Measurements from ENCODE around the gene SVEP1. TPM values are rescaled to one million over a fixed set of nuclear protein-coding genes. Genes with fewer than 3 reads are reported as not detected.

Gene SVEP1
- total and polyA plus RNA-seq, 7 experiments from 2014 or later = 0.08 to 0.22 TPM; not detected in 5

GRCh38 chr9:110427497-110428104, 151.9 kb downstream of the SVEP1 start:
- DNase-seq = no peak

GRCh38 chr9:110426052-110426709, 153.4 kb downstream of the SVEP1 start:
- ATAC-seq = no peak
- no peaks in the 10 kb centered on the region for H3K9me3 Mint-ChIP-seq
- Histone ChIP-seq H3K9me3 (ENCODE audit: control insufficient read depth in 2 of 3, low read length in 3 of 3) (no peaks in the 10 kb centered on the region), H3K4me3 (ENCODE audit: low read length) (no peak overlapping the region), H3K36me3 (ENCODE audit: control insufficient read depth in 2 of 3, insufficient read depth in 3 of 3, low read length in 3 of 3) (no peaks in the 10 kb centered on the region), H3K27ac (ENCODE audit: low read depth, low read length) (no peak overlapping the region), H3K4me1 (ENCODE audit: control insufficient read depth in 2 of 2, insufficient read depth in 2 of 2, low read length in 2 of 2) (no peaks in the 10 kb centered on the region), H3K27me3 (ENCODE audit: control insufficient read depth in 2 of 2, insufficient read depth in 2 of 2, low read length in 2 of 2) (no peaks in the 10 kb centered on the region)
- CTCF ChIA-PET = no interaction called here
- POLR2A ChIA-PET = no interaction called here
- intact Hi-C loops (cut with micrococcal nuclease) = loop anchor here (2.0 to 5.0 kb wide), 3 partner anchors 196 to 873 kb away; no protein-coding TSS in a partner anchor
- H3K4me1 Mint-ChIP-seq = no peaks in the 10 kb centered on the region
- no peak overlapping the region for H3K4me3 Mint-ChIP-seq
- no peak for DNase-seq
- peaks cover 0 to 6% (median 0%) of the 10 kb centered on the region in 5 donors for H3K27me3 Mint-ChIP-seq
- no peaks in the 10 kb centered on the region for H3K36me3 Mint-ChIP-seq
- H3K27ac Mint-ChIP-seq = no peak overlapping the region

More at GRCh38 chr9:110427497-110428104, 151.9 kb downstream of the SVEP1 start:
- ChIA-PET POLR2A (no interaction called here), CTCF (no interaction called here)
- Histone ChIP-seq H3K9me3 (ENCODE audit: control insufficient read depth in 2 of 3, low read length in 3 of 3) (no peaks in the 10 kb centered on the region), H3K4me1 (ENCODE audit: control insufficient read depth in 2 of 2, insufficient read depth in 2 of 2, low read length in 2 of 2) (no peaks in the 10 kb centered on the region), H3K4me3 (ENCODE audit: low read length) (no peak overlapping the region), H3K36me3 (ENCODE audit: control insufficient read depth in 2 of 3, insufficient read depth in 3 of 3, low read length in 3 of 3) (no peaks in the 10 kb centered on the region), H3K27me3 (ENCODE audit: control insufficient read depth in 2 of 2, insufficient read depth in 2 of 2, low read length in 2 of 2) (no peaks in the 10 kb centered on the region), H3K27ac (ENCODE audit: low read depth, low read length) (no peak overlapping the region)
- Mint-ChIP-seq H3K36me3 (no peaks in the 10 kb centered on the region), H3K4me1 (no peaks in the 10 kb centered on the region), H3K4me3 (no peak overlapping the region), H3K27me3 (peaks cover 0 to 6% (median 0%) of the 10 kb centered on the region in 5 donors), H3K27ac (no peak overlapping the region), H3K9me3 (no peaks in the 10 kb centered on the region)
- no peak for ATAC-seq
- intact Hi-C loops (cut with micrococcal nuclease) = loop anchor here (2.0 to 5.0 kb wide), 3 partner anchors 195 to 871 kb away; no protein-coding TSS in a partner anchor

DNA sequence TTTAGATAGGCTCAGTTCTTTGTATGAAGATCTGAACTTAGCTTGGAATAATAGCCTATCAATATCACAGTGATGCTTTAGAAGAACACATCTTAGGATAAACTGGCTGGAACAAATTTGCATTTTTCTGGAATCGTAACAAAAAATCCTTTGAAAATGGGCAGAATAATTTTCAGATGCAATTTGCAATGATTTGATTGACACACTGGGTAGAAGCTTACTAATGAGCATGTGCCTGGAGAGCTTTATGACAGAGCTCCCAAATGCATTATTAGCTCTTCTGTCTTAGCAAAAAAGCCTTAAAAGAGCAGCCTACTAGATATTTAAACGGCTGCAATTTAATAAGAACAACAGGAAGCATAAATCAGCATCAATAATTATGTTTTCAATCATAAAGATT, 165.1 kb downstream of the SVEP1 start:
- Histone ChIP-seq H3K9me3 (ENCODE audit: control insufficient read depth in 2 of 3, low read length in 3 of 3) (no peaks in the 10 kb centered on the region), H3K36me3 (ENCODE audit: control insufficient read depth in 2 of 3, insufficient read depth in 3 of 3, low read length in 3 of 3) (no peaks in the 10 kb centered on the region), H3K27me3 (ENCODE audit: control insufficient read depth in 2 of 2, insufficient read depth in 2 of 2, low read length in 2 of 2) (no peaks in the 10 kb centered on the region), H3K27ac (ENCODE audit: low read depth, low read length) (no peak overlapping the region), H3K4me3 (ENCODE audit: low read length) (no peak overlapping the region), H3K4me1 (ENCODE audit: control insufficient read depth in 2 of 2, insufficient read depth in 2 of 2, low read length in 2 of 2) (no peaks in the 10 kb centered on the region)
- H3K4me3 Mint-ChIP-seq = no peak overlapping the region
- H3K27ac Mint-ChIP-seq = no peak overlapping the region
- DNase-seq (no peak), ATAC-seq (no peak)
- H3K27me3 Mint-ChIP-seq = peaks cover 0 to 22% (median 3%) of the 10 kb centered on the region in 5 donors
- ChIA-PET CTCF (no interaction called here), POLR2A (no interaction called here)
- intact Hi-C loops (cut with micrococcal nuclease) = no loop called here
- no peaks in the 10 kb centered on the region for H3K4me1 Mint-ChIP-seq
- peaks cover 2 to 17% (median 7%) of the 10 kb centered on the region in 11 donors for H3K9me3 Mint-ChIP-seq
- H3K36me3 Mint-ChIP-seq = peaks cover 0 to 4% (median 0%) of the 10 kb centered on the region in 5 donors

GRCh38 chr9:110410961-110411360, 168.6 kb downstream of the SVEP1 start:
- DNase-seq (no peak), ATAC-seq (no peak)
- Histone ChIP-seq H3K27me3 (ENCODE audit: control insufficient read depth in 2 of 2, insufficient read depth in 2 of 2, low read length in 2 of 2) (no peaks in the 10 kb centered on the region), H3K4me3 (ENCODE audit: low read length) (no peak overlapping the region), H3K4me1 (ENCODE audit: control insufficient read depth in 2 of 2, insufficient read depth in 2 of 2, low read length in 2 of 2) (no peaks in the 10 kb centered on the region), H3K27ac (ENCODE audit: low read depth, low read length) (no peak overlapping the region), H3K9me3 (ENCODE audit: control insufficient read depth in 2 of 3, low read length in 3 of 3) (no peaks in the 10 kb centered on the region), H3K36me3 (ENCODE audit: control insufficient read depth in 2 of 3, insufficient read depth in 3 of 3, low read length in 3 of 3) (no peaks in the 10 kb centered on the region)
- no peak overlapping the region for H3K27ac Mint-ChIP-seq
- intact Hi-C loops (cut with micrococcal nuclease) = no loop called here
- H3K4me1 Mint-ChIP-seq = no peaks in the 10 kb centered on the region
- POLR2A ChIA-PET = no interaction called here
- H3K27me3 Mint-ChIP-seq = peaks cover 0 to 17% (median 6%) of the 10 kb centered on the region in 5 donors
- H3K4me3 Mint-ChIP-seq = no peak overlapping the region
- no peaks in the 10 kb centered on the region for H3K36me3 Mint-ChIP-seq
- H3K9me3 Mint-ChIP-seq = peaks cover 0 to 8% (median 0%) of the 10 kb centered on the region in 11 donors
- CTCF ChIA-PET = no interaction called here

DNA sequence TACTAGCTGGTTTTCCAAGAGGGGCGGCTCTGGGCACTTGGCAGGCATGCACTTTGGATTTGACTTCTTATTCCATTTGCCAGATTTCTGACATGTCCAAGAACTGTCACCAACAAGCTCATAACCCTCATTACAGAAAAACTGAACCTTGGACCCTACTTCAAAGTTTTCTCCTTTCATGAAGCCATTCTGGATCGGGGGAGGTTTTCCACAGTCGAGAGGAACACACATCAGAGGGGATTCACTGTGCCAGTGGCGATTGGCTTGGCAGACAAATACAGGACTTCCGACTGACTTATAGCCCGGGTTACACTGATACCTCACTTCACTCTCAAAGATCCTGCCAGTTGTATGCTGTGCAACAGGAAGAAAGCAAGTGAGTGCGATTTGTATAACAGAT, 170.9 kb downstream of the SVEP1 start:
- no peak for ATAC-seq
- peaks cover 0 to 2% (median 0%) of the 10 kb centered on the region in 11 donors for H3K9me3 Mint-ChIP-seq
- H3K27me3 Mint-ChIP-seq = peaks cover 0 to 11% (median 3%) of the 10 kb centered on the region in 5 donors
- H3K4me3 Mint-ChIP-seq = no peak overlapping the region
- DNase-seq = no peak
- intact Hi-C loops (cut with micrococcal nuclease) = no loop called here
- no peaks in the 10 kb centered on the region for H3K4me1 Mint-ChIP-seq
- H3K36me3 Mint-ChIP-seq = no peaks in the 10 kb centered on the region
- Histone ChIP-seq H3K36me3 (ENCODE audit: control insufficient read depth in 2 of 3, insufficient read depth in 3 of 3, low read length in 3 of 3) (no peaks in the 10 kb centered on the region), H3K9me3 (ENCODE audit: control insufficient read depth in 2 of 3, low read length in 3 of 3) (no peaks in the 10 kb centered on the region), H3K27me3 (ENCODE audit: control insufficient read depth in 2 of 2, insufficient read depth in 2 of 2, low read length in 2 of 2) (no peaks in the 10 kb centered on the region), H3K4me1 (ENCODE audit: control insufficient read depth in 2 of 2, insufficient read depth in 2 of 2, low read length in 2 of 2) (no peaks in the 10 kb centered on the region), H3K4me3 (ENCODE audit: low read length) (no peak overlapping the region), H3K27ac (ENCODE audit: low read depth, low read length) (no peak overlapping the region)
- H3K27ac Mint-ChIP-seq = no peak overlapping the region
- ChIA-PET POLR2A (no interaction called here), CTCF (no interaction called here)

DNA sequence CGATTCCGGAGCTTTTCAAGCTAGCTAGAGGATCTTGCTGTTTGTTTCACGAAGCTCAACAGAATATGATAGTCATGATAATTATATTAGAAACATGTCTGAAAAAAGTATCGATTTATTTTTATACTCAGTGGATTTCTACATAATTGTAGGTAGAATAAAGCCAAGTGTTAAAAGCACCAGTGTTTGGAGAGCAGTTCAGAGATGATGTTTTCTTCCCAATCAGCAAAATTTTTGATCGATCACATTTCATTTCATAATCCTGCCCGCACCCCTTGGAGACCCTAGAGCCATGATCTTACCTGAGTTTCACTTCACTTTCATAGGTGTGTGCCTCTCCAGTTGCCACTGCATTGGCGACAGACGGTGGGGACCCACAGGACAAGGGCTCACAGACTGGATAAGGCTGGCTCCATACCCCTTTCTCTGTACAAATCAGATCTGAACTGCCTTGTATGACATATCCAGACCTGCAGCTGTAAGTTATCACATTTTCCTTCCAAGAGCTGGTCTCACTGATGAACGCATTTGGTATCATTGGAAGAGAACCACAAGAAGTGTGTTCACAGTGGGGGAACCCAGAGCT, 173.6 kb downstream of the SVEP1 start:
- H3K36me3 Mint-ChIP-seq = no peaks in the 10 kb centered on the region
- Histone ChIP-seq H3K9me3 (ENCODE audit: control insufficient read depth in 2 of 3, low read length in 3 of 3) (no peaks in the 10 kb centered on the region), H3K4me1 (ENCODE audit: control insufficient read depth in 2 of 2, insufficient read depth in 2 of 2, low read length in 2 of 2) (no peaks in the 10 kb centered on the region), H3K27ac (ENCODE audit: low read depth, low read length) (no peak overlapping the region), H3K4me3 (ENCODE audit: low read length) (no peak overlapping the region), H3K27me3 (ENCODE audit: control insufficient read depth in 2 of 2, insufficient read depth in 2 of 2, low read length in 2 of 2) (no peaks in the 10 kb centered on the region), H3K36me3 (ENCODE audit: control insufficient read depth in 2 of 3, insufficient read depth in 3 of 3, low read length in 3 of 3) (no peaks in the 10 kb centered on the region)
- POLR2A ChIA-PET = no interaction called here
- H3K4me1 Mint-ChIP-seq = no peaks in the 10 kb centered on the region
- no peak overlapping the region for H3K27ac Mint-ChIP-seq
- peaks cover 0 to 2% (median 0%) of the 10 kb centered on the region in 11 donors for H3K9me3 Mint-ChIP-seq
- H3K4me3 Mint-ChIP-seq = no peak overlapping the region
- H3K27me3 Mint-ChIP-seq = peaks cover 0 to 7% (median 3%) of the 10 kb centered on the region in 5 donors
- intact Hi-C loops (cut with micrococcal nuclease) = no loop called here
- CTCF ChIA-PET = no interaction called here
- ATAC-seq (no peak), DNase-seq (no peak)
